K562 (cell line): ENCODE results near the gene ANKRD10. TPM values are rescaled to one million over a fixed set of nuclear protein-coding genes. Genes with fewer than 3 reads are reported as not detected.

Experiments
- CC2D1A ChIP-seq: fragments of 450-650 bp; IDR thresholded peaks from 2 replicates; pipeline ENCODE4 v1.6.1; 2017; ENCODE audit warnings: mild to moderate bottlenecking
- CEBPG ChIP-seq, 3 experiments: fragments of 200-800 bp in 1 of 3; sonication (Bioruptor generic) in 1 of 3; sonication (generic) in 1 of 3; formaldehyde crosslinking in 1 of 3; IDR thresholded peaks in 2 of 3; conservative IDR thresholded peaks in 1 of 3; 2 replicates each; pipeline versions ENCODE4 v1.6.1 to v1.8.0; 2016 to 2022; ENCODE audit warnings: missing compliant biosample characterization in 2 of 3, missing genetic modification characterization in 2 of 3, mild to moderate bottlenecking in 1 of 3, missing genetic modification reagents in 1 of 3
- FIP1L1 ChIP-seq: fragments of 200-400 bp; formaldehyde crosslinking; IDR thresholded peaks from 2 replicates; pipeline ENCODE4 v1.6.1; 2018; ENCODE audit warnings: mild to moderate bottlenecking, low read depth, low read length; ENCODE audit not compliant: poor library complexity, severe bottlenecking
- FOXK2 ChIP-seq, 2 experiments: fragments of 450-650 bp; IDR thresholded peaks in 1 of 2; conservative IDR thresholded peaks in 1 of 2; 2 replicates each; pipeline ENCODE4 v1.6.1; 2016; ENCODE audit warnings: low read depth in 2 of 2, mild to moderate bottlenecking in 1 of 2
- HEY1 ChIP-seq: fragments of 250-450 bp; sonication (Bioruptor Pico); IDR thresholded peaks from 2 replicates; pipeline ENCODE4 v1.5.0; 2020; ENCODE audit warnings: mild to moderate bottlenecking, moderate library complexity, borderline replicate concordance
- IFI16 ChIP-seq: fragments of 250-450 bp; sonication (Bioruptor Pico); IDR thresholded peaks from 2 replicates; pipeline ENCODE4 v2.1.2; 2022; ENCODE audit warnings: mild to moderate bottlenecking, inconsistent platforms
- JUND ChIP-seq, 2 experiments: IDR thresholded peaks; 2 replicates in 1 of 2; 3 replicates in 1 of 2; pipeline ENCODE4 v1.6.1; 2011; ENCODE audit warnings: borderline replicate concordance in 2 of 2, low read depth in 2 of 2, low read length in 2 of 2, improper control_type of control experiment in 1 of 2, missing biosample characterization in 1 of 2, missing genetic modification characterization in 1 of 2, missing genetic modification reagents in 1 of 2
- MLX ChIP-seq, 2 experiments: fragments of 450-650 bp in 1 of 2; sonication (generic) in 1 of 2; formaldehyde crosslinking; conservative IDR thresholded peaks; 2 replicates each; pipeline versions ENCODE4 v1.4.0 to v1.8.1; 2020 to 2022; ENCODE audit warnings: mild to moderate bottlenecking in 1 of 2, missing genetic modification reagents in 1 of 2
- NCOA1 ChIP-seq: fragments of 450-650 bp; IDR thresholded peaks from 2 replicates; pipeline ENCODE4 v1.6.1; 2016; ENCODE audit warnings: low read depth
- NFXL1 ChIP-seq: fragments of 450-650 bp; formaldehyde crosslinking; IDR thresholded peaks from 2 replicates; pipeline ENCODE4 v1.4.0; 2021; ENCODE audit warnings: mild to moderate bottlenecking
- NR0B1 ChIP-seq: fragments of 450-650 bp; IDR thresholded peaks from one replicate; pipeline ENCODE4 v1.6.1; 2018; ENCODE audit warnings: mild to moderate bottlenecking, moderate library complexity; ENCODE audit not compliant: partially characterized antibody
- PCBP1 ChIP-seq: fragments of 200-400 bp; formaldehyde crosslinking; IDR thresholded peaks from 2 replicates; pipeline ENCODE4 v1.6.1; 2018; ENCODE audit warnings: mild to moderate bottlenecking, low read depth, low read length; ENCODE audit not compliant: poor library complexity, severe bottlenecking
- PHB ChIP-seq: fragments of 250-450 bp; sonication (Bioruptor Pico); IDR thresholded peaks from 2 replicates; pipeline ENCODE4 v1.5.0; 2021
- PTBP1 ChIP-seq: fragments of 200-400 bp; formaldehyde crosslinking; IDR thresholded peaks from 2 replicates; pipeline ENCODE4 v1.6.1; 2017; ENCODE audit warnings: low read depth, low read length
- PTTG1 ChIP-seq: fragments of 450-650 bp; IDR thresholded peaks from 2 replicates; pipeline ENCODE4 v1.6.1; 2016; ENCODE audit warnings: low read depth, mild to moderate bottlenecking, missing genetic modification characterization, missing compliant biosample characterization
- RBM34 ChIP-seq: fragments of 200-400 bp; formaldehyde crosslinking; IDR thresholded peaks from 2 replicates; pipeline ENCODE4 v1.6.1; 2018; ENCODE audit warnings: low read length, borderline replicate concordance; ENCODE audit not compliant: insufficient read depth
- SIRT6 ChIP-seq: IDR thresholded peaks from one replicate; pipeline ENCODE4 v1.6.1; 2012; ENCODE audit warnings: low read depth, mild to moderate bottlenecking, control low read depth, inconsistent platforms, low read length, moderate library complexity
- TCF7L2 ChIP-seq: fragments of 150-350 bp; IDR thresholded peaks from 2 replicates; pipeline ENCODE4 v1.6.1; 2016; ENCODE audit warnings: low read depth, mild to moderate bottlenecking, low read length, moderate library complexity
- UBTF ChIP-seq, 2 experiments: IDR thresholded peaks; 2 replicates each; pipeline ENCODE4 v1.6.1; 2012; ENCODE audit warnings: improper control_type of control experiment in 2 of 2, low read depth in 2 of 2, low read length in 2 of 2, borderline replicate concordance in 1 of 2
- ZBTB7A ChIP-seq: IDR thresholded peaks from 2 replicates; pipeline ENCODE4 v1.6.1; 2011; ENCODE audit warnings: low read depth, mild to moderate bottlenecking, low read length, moderate library complexity, borderline replicate concordance; ENCODE audit not compliant: control insufficient read depth
- ZNF764 ChIP-seq: fragments of 250-450 bp; sonication (Bioruptor Pico); IDR thresholded peaks from 2 replicates; pipeline ENCODE4 v1.4.0; 2020; ENCODE audit warnings: low read depth, mild to moderate bottlenecking, moderate library complexity
- polyA plus RNA-seq, 8 experiments: library from polyadenylated mRNA; depleted of rRNA in 4 of 8; stranded (reverse) in 5 of 8; unstranded in 3 of 8; fragments of >200 nt; fragmentation: Nextera tagmentation in 2 of 8; fragmentation: Illumina TruSeq in 1 of 8; extraction: Ambion mirVana in 2 of 8; extraction: Trizol in 1 of 8; gene quantifications; 2 replicates each; pipeline versions ENCODE4 v1.2.1 to v1.2.3, GENCODE V29; 2011 to 2014; ENCODE audit warnings: inconsistent platforms in 1 of 8, missing spikeins in 1 of 8
- total RNA-seq, 7 experiments: library from RNA; depleted of rRNA in 6 of 7; stranded (reverse); fragments of >200 nt in 6 of 7; fragmentation: Illumina TruSeq in 2 of 7; extraction: Trizol in 2 of 7; gene quantifications; 2 replicates each; pipeline versions ENCODE4 v1.2.1 to v1.2.3, GENCODE V29; 2011 to 2021; ENCODE audit warnings: low replicate concordance in 1 of 7

Gene ANKRD10
- total and polyA plus RNA-seq, 9 of the 15 experiments (the other 6 are each of a cell fraction or from before 2014, with no cell fraction given), result 21.7 to 183 (median 45.0) TPM

GRCh38 chr13:110869805-110870706 lies 44.8 kb downstream of the ANKRD10 start (continued):
- TF ChIP-seq FOXK2 (conservative IDR thresholded peaks at IDR 0.05 in 1 of 2, IDR thresholded peaks at IDR 0.05 in 1 of 2; ENCODE audit: low read depth in 2 of 2) (peak; percentile 89 to 90; a peak in 3 of 4 replicates), PCBP1 (no peak), CC2D1A (no peak), JUND (IDR thresholded peaks at IDR 0.05; ENCODE audit: borderline replicate concordance, low read depth, low read length) (peak; percentile 100), JUND (tag; IDR thresholded peaks at IDR 0.05; ENCODE audit: borderline replicate concordance, low read depth, low read length) (peak; percentile 100), NCOA1 (peak; percentile 83), UBTF (IDR thresholded peaks at IDR 0.05; ENCODE audit: borderline replicate concordance in 1 of 2, low read depth in 2 of 2, low read length in 2 of 2) (0 out of 4 replicates have a peak, but pooled peaks of 1 of the 2 experiments have one; percentile 31), HEY1 (CRISPR knock-in tag) (no peak), TCF7L2 (no peak), SIRT6 (no peak), ZNF764 (CRISPR knock-in tag) (no peak), NR0B1 (no peak), PTTG1 (no peak), IFI16 (CRISPR knock-in tag) (no peak), MLX (CRISPR knock-in tag; conservative IDR thresholded peaks at IDR 0.05) (no peak), PTBP1 (no peak), CEBPG (CRISPR knock-in tag; IDR thresholded peaks at IDR 0.05) (peak; percentile 97), CEBPG (tag; conservative IDR thresholded peaks at IDR 0.05 in 1 of 2, IDR thresholded peaks at IDR 0.05 in 1 of 2) (peak in 1 of 2 experiments; percentile 50; a peak in 1 of 4 replicates), RBM34 (no peak), PHB (no peak), ZBTB7A (no peak), FIP1L1 (no peak), NFXL1 (no peak)
